H1 (cell line): ENCODE data around the gene PURA. TPM values are rescaled to one million over a fixed set of nuclear protein-coding genes. Genes with fewer than 3 reads are reported as not detected.

Experiments
- ATF3 ChIP-seq: IDR thresholded peaks from 2 replicates; pipeline ENCODE4 v1.6.1; 2011; ENCODE audit warnings: low read depth, mild to moderate bottlenecking, low read length; ENCODE audit not compliant: insufficient read depth
- BCL11A ChIP-seq, 2 experiments: IDR thresholded peaks; one replicate each; pipeline ENCODE4 v1.6.1; 2011; ENCODE audit warnings: low read depth in 2 of 2, low read length in 2 of 2, mild to moderate bottlenecking in 2 of 2
- CTCF ChIP-seq, 3 experiments: IDR thresholded peaks; 1 replicate in 2 of 3; 2 replicates in 1 of 3; pipeline versions ENCODE4 v1.5.1 to v1.6.1; 2011; ENCODE audit warnings: low read length in 3 of 3, mild to moderate bottlenecking in 3 of 3, inconsistent platforms in 2 of 3, low read depth in 1 of 3, moderate library complexity in 1 of 3; ENCODE audit not compliant: insufficient read depth in 1 of 3; ENCODE audit errors: control extremely low read depth in 1 of 3
- EGR1 ChIP-seq: IDR thresholded peaks from 2 replicates; pipeline ENCODE4 v1.6.1; 2011; ENCODE audit warnings: low read depth, low read length, borderline replicate concordance
- GABPA ChIP-seq: IDR thresholded peaks from 2 replicates; pipeline ENCODE4 v1.6.1; 2011; ENCODE audit warnings: mild to moderate bottlenecking, low read length, moderate library complexity, borderline replicate concordance; ENCODE audit not compliant: insufficient read depth
- MAX ChIP-seq: IDR thresholded peaks from 2 replicates; pipeline ENCODE4 v1.6.1; 2012; ENCODE audit warnings: inconsistent platforms
- RAD21 ChIP-seq, 2 experiments: IDR thresholded peaks in 1 of 2; conservative IDR thresholded peaks in 1 of 2; 2 replicates each; pipeline ENCODE4 v1.6.1; 2011; ENCODE audit warnings: low read depth in 2 of 2, low read length in 2 of 2, improper control_type of control experiment in 1 of 2, inconsistent platforms in 1 of 2, mild to moderate bottlenecking in 1 of 2, moderate library complexity in 1 of 2
- TCF12 ChIP-seq: IDR thresholded peaks from 2 replicates; pipeline ENCODE4 v1.6.1; 2011; ENCODE audit warnings: low read depth, mild to moderate bottlenecking, low read length
- polyA plus RNA-seq, 7 experiments: library from polyadenylated mRNA; depleted of rRNA in 3 of 7; stranded (reverse) in 5 of 7; unstranded in 2 of 7; fragments of >200 nt in 5 of 7; fragments of 200-250 nt in 2 of 7; gene quantifications; 1 replicate in 5 of 7; 2 replicates in 1 of 7; 4 replicates in 1 of 7; pipeline versions ENCODE4 v1.2.1 to v1.2.3, GENCODE V29; 2011 to 2013; ENCODE audit warnings: missing spikeins in 2 of 7, mixed read lengths in 2 of 7
- total RNA-seq: library from RNA; stranded (reverse); fragmentation: NEBNext Ultra II Directional; extraction: Animal tissue kit (Norgen Biotek cat#: 25700); gene quantifications from 2 replicates; pipeline ENCODE4 v1.2.1, GENCODE V29; 2021

The PURA gene
- total and polyA plus RNA-seq, 2 of the 8 experiments (the other 6 are each of a cell fraction or from before 2014, with no cell fraction given): 0.98 to 2.1 TPM

- TF ChIP-seq CTCF (IDR thresholded peaks at IDR 0.05; ENCODE audit: control extremely low read depth in 1 of 3, insufficient read depth in 1 of 3, low read depth in 1 of 3, low read length in 3 of 3) (no peak), TCF12 (no peak), RAD21 (IDR thresholded peaks at IDR 0.05 in 1 of 2, conservative IDR thresholded peaks at IDR 0.05 in 1 of 2; ENCODE audit: low read depth in 2 of 2, low read length in 2 of 2) (no peak), EGR1 (no peak), ATF3 (no peak), BCL11A (IDR thresholded peaks at IDR 0.05; ENCODE audit: low read depth in 2 of 2, low read length in 2 of 2) (no peak), GABPA (no peak), MAX (no peak)
These were observed 1.9 kb upstream of the PURA start (continued) for GRCh38 chr5:140111859-140112551.
